Activated CD8-positive, alpha-beta T cell treated with anti-CD3 and anti-CD28 coated beads for 36 hours (primary cell): ENCODE results near the gene PSMA3. TPM values are rescaled to one million over a fixed set of nuclear protein-coding genes. Genes with fewer than 3 reads are reported as not detected.

Experiments used
- ATAC-seq: fragments of 200-7000 bp; cut with Tn5 transposase; one replicate; pipeline ENCODE4 v1.10.0; 2021; ENCODE audit warnings: mild to moderate bottlenecking, moderate library complexity
- CTCF ChIA-PET: fragments of 350-600 bp; sonication (Branson Sonifier 250); formaldehyde crosslinking; loops from one replicate; lab custom pipeline; 2021; ENCODE audit warnings: antibody characterized with exemption; lab: Charles Lee
- POLR2A ChIA-PET: fragments of 350-600 bp; sonication (Branson Sonifier 250); formaldehyde crosslinking; loops from one replicate; lab custom pipeline; 2021; ENCODE audit warnings: antibody characterized with exemption; lab: Charles Lee
- DNase-seq: peaks from one replicate; pipeline ENCODE4 v3.0.0-alpha.2; 2020
- H3K27ac Mint-ChIP-seq: one replicate; pipeline ENCODE4 v1.8.0; 2021; ENCODE audit warnings: mild to moderate bottlenecking, mixed read lengths
- H3K27me3 Mint-ChIP-seq: one replicate; pipeline ENCODE4 v1.8.0; 2021; ENCODE audit warnings: mixed read lengths
- H3K36me3 Mint-ChIP-seq: one replicate; pipeline ENCODE4 v1.8.0; 2021; ENCODE audit warnings: low read depth, mixed read lengths
- H3K4me1 Mint-ChIP-seq: one replicate; pipeline ENCODE4 v1.8.0; 2021; ENCODE audit warnings: low read depth, mixed read lengths
- H3K4me3 Mint-ChIP-seq: one replicate; pipeline ENCODE4 v1.8.0; 2021; ENCODE audit warnings: mild to moderate bottlenecking, moderate library complexity, mixed read lengths
- H3K9me3 Mint-ChIP-seq: one replicate; pipeline ENCODE4 v1.8.0; 2021; ENCODE audit warnings: mixed read lengths
- intact Hi-C: fragments of 100-400 bp; cut with micrococcal nuclease; formaldehyde crosslinking; loops from one replicate; pipeline ENCODE4 v1.10.0; 2022
- total RNA-seq, 2 experiments: library from RNA; stranded (reverse); gene quantifications; one replicate each; pipeline ENCODE4 v1.2.3, GENCODE V29; 2021
- TF ChIP-seq, protein P1 (sequence below): fragments of 200-600 bp; IDR thresholded peaks from one replicate; pipeline ENCODE4 v1.8.0; 2022; ENCODE audit warnings: antibody characterized with exemption, mild to moderate bottlenecking

Gene PSMA3
- total RNA-seq, 2 experiments from 2014 or later: 378 to 401 TPM

DNA sequence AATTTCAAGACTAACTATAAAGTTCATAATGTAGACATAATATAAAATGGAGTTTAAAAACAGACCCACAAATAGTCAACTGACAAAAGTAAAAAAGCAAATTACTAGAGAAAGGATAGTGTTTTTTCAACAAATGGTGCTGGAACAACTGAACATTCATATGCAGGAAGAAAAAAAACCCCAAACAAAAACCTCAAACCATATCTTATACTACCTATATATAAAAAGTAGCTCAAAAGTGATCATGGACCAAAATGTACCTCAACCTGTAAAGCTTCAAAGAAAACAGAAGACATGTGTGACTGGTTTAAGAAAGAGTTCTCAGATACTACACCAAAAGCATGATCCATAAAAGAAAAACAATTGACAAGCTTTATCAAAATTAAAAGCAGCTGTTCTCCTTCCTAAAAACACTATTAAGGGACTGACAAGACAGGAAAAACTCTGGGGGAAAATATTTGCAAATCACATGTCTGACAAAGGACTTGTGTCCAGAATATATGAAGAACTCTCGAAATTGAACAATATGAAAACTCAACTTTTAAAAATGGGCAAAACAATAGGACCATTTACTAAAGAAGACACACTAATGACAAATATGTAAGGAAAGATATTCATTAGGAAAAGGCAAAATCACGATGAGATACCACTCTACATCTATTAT is 31.0 kb downstream of the PSMA3 start:
- Mint-ChIP-seq H3K4me1 (peaks cover 45% of the 10 kb centered on the region), H3K27me3 (no peaks in the 10 kb centered on the region), H3K4me3 (peak overlapping the region; percentile 1), H3K36me3 (peaks cover 64% of the 10 kb centered on the region), H3K27ac (peak overlapping the region; percentile 95), H3K9me3 (no peaks in the 10 kb centered on the region)
- ChIA-PET CTCF (interaction anchor here (1.1 to 2.0 kb wide), 3 partner anchors 21 to 152 kb away, joined by 3 to 4 read pairs (median 3); partner anchors contain the start of gene KIAA0586), POLR2A (interaction anchor here (1.6 to 4.0 kb wide), 3 partner anchors 11 to 23 kb away, joined by 4 to 23 read pairs (median 18); partner anchors contain the start of gene ARID4A)
- DNase-seq: no peak
- intact Hi-C loops: no loop called here
- TF ChIP-seq, protein P1, sequence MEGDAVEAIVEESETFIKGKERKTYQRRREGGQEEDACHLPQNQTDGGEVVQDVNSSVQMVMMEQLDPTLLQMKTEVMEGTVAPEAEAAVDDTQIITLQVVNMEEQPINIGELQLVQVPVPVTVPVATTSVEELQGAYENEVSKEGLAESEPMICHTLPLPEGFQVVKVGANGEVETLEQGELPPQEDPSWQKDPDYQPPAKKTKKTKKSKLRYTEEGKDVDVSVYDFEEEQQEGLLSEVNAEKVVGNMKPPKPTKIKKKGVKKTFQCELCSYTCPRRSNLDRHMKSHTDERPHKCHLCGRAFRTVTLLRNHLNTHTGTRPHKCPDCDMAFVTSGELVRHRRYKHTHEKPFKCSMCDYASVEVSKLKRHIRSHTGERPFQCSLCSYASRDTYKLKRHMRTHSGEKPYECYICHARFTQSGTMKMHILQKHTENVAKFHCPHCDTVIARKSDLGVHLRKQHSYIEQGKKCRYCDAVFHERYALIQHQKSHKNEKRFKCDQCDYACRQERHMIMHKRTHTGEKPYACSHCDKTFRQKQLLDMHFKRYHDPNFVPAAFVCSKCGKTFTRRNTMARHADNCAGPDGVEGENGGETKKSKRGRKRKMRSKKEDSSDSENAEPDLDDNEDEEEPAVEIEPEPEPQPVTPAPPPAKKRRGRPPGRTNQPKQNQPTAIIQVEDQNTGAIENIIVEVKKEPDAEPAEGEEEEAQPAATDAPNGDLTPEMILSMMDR: no peak
- peak; percentile 26 for ATAC-seq

DNA sequence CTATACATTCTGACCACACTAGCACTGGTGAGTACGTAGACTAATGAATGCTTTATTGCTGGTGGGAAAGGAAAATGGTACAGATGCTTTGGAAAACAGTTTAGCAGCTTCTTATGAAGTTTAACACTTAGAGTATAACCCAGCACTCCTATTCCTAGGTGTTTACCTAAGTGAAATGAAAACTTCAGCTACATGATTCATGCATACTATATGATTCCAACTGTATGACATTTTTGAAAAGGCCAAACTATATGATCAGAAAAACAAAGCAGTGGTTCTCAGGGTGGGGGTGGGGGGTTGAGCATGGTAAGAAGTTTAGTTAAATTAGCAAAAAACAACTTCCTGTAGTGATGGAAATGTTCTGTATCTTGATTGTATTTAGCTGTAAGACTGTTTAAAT is 31.6 kb downstream of the PSMA3 start:
- POLR2A ChIA-PET: interaction anchor here (0.9 to 3.1 kb wide), 3 partner anchors 12 to 120 kb away, joined by 3 to 23 read pairs (median 4); no protein-coding TSS in a partner anchor
- Mint-ChIP-seq H3K4me1 (peaks cover 49% of the 10 kb centered on the region), H3K27me3 (no peaks in the 10 kb centered on the region), H3K27ac (peak overlapping the region; percentile 95), H3K36me3 (peaks cover 68% of the 10 kb centered on the region), H3K9me3 (no peaks in the 10 kb centered on the region), H3K4me3 (no peak overlapping the region)
- peak; percentile 55 for ATAC-seq
- TF ChIP-seq, protein P1: no peak
- CTCF ChIA-PET: interaction anchor here (1.2 to 2.0 kb wide), 2 partner anchors 22 to 152 kb away, joined by 3 to 4 read pairs; partner anchors contain the start of gene KIAA0586
- DNase-seq: no peak
- intact Hi-C loops: no loop called here

DNA sequence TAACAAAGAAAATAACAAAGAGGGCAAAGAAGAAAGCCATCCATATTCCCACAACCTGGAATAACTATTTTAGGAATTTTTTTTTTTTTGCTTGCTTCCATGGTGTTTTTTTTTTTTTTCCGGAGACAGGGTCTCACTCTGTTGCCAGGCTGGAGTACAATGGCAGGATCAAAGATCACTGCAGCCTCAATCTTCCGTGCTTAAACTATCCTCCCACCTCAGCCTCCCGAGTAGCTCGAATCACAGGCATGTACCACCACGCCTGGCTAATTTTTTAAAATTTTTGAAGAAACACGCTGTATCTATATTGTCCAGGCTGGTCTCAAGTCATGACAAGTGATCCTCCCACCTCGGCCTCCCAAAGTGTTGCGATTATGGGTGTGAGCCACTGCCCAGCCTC is 33.5 kb downstream of the PSMA3 start:
- H3K4me3 Mint-ChIP-seq: no peak overlapping the region
- no peaks in the 10 kb centered on the region for H3K9me3 Mint-ChIP-seq
- intact Hi-C loops: no loop called here
- CTCF ChIA-PET: no interaction called here
- H3K27ac Mint-ChIP-seq: peak overlapping the region; percentile 39
- no peak for DNase-seq
- H3K27me3 Mint-ChIP-seq: no peaks in the 10 kb centered on the region
- POLR2A ChIA-PET: interaction anchor here (1.0 to 1.4 kb wide), 2 partner anchors 9 to 33 kb away, joined by 3 to 6 read pairs; no protein-coding TSS in a partner anchor
- peaks cover 74% of the 10 kb centered on the region for H3K36me3 Mint-ChIP-seq
- no peak for ATAC-seq
- H3K4me1 Mint-ChIP-seq: peaks cover 68% of the 10 kb centered on the region
- TF ChIP-seq, protein P1: no peak

DNA sequence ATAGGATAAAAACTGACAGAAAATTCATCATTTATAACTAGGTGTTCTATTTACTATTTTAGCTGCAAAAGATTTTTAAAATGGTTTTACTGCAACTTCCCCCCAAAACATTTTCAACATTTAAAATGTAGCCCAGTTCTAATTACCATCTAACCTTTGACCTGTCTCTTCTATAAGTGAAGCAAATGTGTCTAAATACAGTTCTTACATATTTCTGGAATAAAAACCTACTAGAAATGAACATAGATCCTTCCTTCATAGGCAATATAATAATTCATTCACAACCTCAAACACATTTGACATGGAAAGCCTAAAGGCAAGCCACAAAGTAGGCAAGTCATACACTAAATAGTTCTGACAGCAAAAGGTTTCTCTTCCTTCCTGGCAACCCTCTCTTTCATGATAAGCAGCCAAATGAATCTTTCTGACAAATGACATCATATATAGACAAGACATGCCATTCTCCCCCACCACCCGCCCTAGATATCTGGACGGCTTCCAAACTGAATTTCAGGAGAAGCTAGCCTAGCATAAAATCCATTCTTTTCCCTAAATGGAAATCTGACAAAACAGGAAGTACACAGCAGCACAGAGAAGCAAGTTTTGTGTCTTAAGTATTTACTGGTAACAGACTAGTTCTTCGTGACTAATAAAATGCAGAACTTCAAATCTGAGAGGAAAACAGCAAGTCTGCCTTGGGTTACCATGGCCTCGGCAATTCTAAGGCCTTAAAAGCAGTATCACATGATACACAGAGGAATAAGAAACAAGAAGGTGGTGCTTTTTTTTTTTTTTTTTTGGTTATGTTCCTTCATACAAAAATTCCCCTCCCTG is 36.5 kb downstream of the PSMA3 start:
- ChIA-PET POLR2A (interaction anchor here (0.6 to 2.1 kb wide), 5 partner anchors 12 to 34 kb away, joined by 3 to 5 read pairs (median 4); partner anchors contain the start of gene ARID4A), CTCF (interaction anchor here (1.0 kb wide), 1 partner anchor 15 kb away, joined by 3 read pairs; no protein-coding TSS in a partner anchor)
- DNase-seq: peak; percentile 42
- Mint-ChIP-seq H3K4me3 (peak overlapping the region; percentile 59), H3K27ac (peak overlapping the region; percentile 96), H3K4me1 (peaks cover 70% of the 10 kb centered on the region), H3K27me3 (no peaks in the 10 kb centered on the region), H3K9me3 (no peaks in the 10 kb centered on the region), H3K36me3 (peaks cover 74% of the 10 kb centered on the region)
- intact Hi-C loops: loop anchor here (5.0 kb wide), 1 partner anchor 34 kb away; no protein-coding TSS in a partner anchor
- TF ChIP-seq, protein P1: no peak
- peak; percentile 82 for ATAC-seq
